Measurements from ENCODE around the gene SEC14L5.

- TF ChIP-seq CTCF (IDR thresholded peaks at IDR 0.05; ENCODE audit: low read depth, low read length, poor library complexity, severe bottlenecking) (no peak), EZH2phosphoT487 (IDR thresholded peaks at IDR 0.05; ENCODE audit: borderline replicate concordance, low read length) (no peak)
Measured at GRCh38 chr16:4947722-4948503, 10.2 kb upstream of the SEC14L5 start.

Measured in DOHH2 (cell line).